SK-MEL-5 (cell line): ENCODE measurements around the gene CDH9. TPM values are rescaled to one million over a fixed set of nuclear protein-coding genes. Genes with fewer than 3 reads are reported as not detected.
"Not testable (repeated sequence)": the region's sequence is repeated elsewhere in the genome, so short reads cannot be mapped to it uniquely, and the experiment has no call there.

Experiments used
- DNase-seq: peaks from one replicate; pipeline ENCODE4 v3.0.0-alpha.2; 2016; ENCODE audit warnings: low read depth, low spot score
- in situ Hi-C: cut with HindIII; loops from 2 replicates; pipeline ENCODE4 v1.10.0; 2016; ENCODE audit warnings: low sequenced_read_pairs, high pct_unique_total_duplicates, low pct_unique_long_range_greater_than_20kb
- total RNA-seq: library from RNA; depleted of rRNA; stranded (reverse); fragments of >200 nt; shearing (Covaris generic); gene quantifications from 2 replicates; pipeline ENCODE4 v1.2.3, GENCODE V29; 2014

Gene CDH9
- total RNA-seq, 1 experiment from 2014 or later: not detected

- in situ Hi-C loops: no loop called here
- no peak for DNase-seq
Measured at GRCh38 chr5:26869781-26870180, 168.6 kb downstream of the CDH9 start.

- peak; percentile 35 for DNase-seq
- in situ Hi-C loops: no loop called here
Measured at GRCh38 chr5:26868504-26868903, 169.9 kb downstream of the CDH9 start.

GRCh38 chr5:26864061-26864460 is 174.3 kb downstream of the CDH9 start:
- in situ Hi-C loops: no loop called here

GRCh38 chr5:26856238-26856637 is 182.1 kb downstream of the CDH9 start:
- in situ Hi-C loops: no loop called here
- DNase-seq: no peak

More at GRCh38 chr5:26864061-26864460, 174.3 kb downstream of the CDH9 start:
- no peak for DNase-seq

- DNase-seq, in situ Hi-C loops: not testable (repeated sequence)
Measured at GRCh38 chr5:26852450-26852849, 185.9 kb downstream of the CDH9 start.

GRCh38 chr5:26847041-26847736 is 191.2 kb downstream of the CDH9 start:
- DNase-seq: peak; percentile 44
- in situ Hi-C loops: no loop called here

GRCh38 chr5:26843677-26844076 is 194.7 kb downstream of the CDH9 start:
- no peak for DNase-seq
- in situ Hi-C loops: no loop called here

- in situ Hi-C loops: no loop called here
- no peak for DNase-seq
Measured at GRCh38 chr5:26833596-26833995, 204.8 kb downstream of the CDH9 start.
